Central memory CD8-positive, alpha-beta T cell (primary cell): Measurements from ENCODE around the gene LGI4.

Experiments
- ATAC-seq: fragments of 150-1000 bp; cut with Tn5 transposase; replicated peaks from 2 replicates; pipeline ENCODE4 v1.10.0; 2022; ENCODE audit warnings: mild to moderate bottlenecking, moderate FRiP score, moderate number of reproducible peaks; ENCODE audit not compliant: poor library complexity, severe bottlenecking; ENCODE audit errors: extremely low read depth
- DNase-seq, 2 donors: peaks; one replicate each; pipeline ENCODE4 v3.0.0; 2021; ENCODE audit warnings: low spot score in 2 of 2
- H3K27ac Mint-ChIP-seq: one replicate; pipeline ENCODE4 v1.8.0; 2022; ENCODE audit warnings: low read depth, mild to moderate bottlenecking, moderate library complexity, mixed read lengths
- H3K27me3 Mint-ChIP-seq: one replicate; pipeline ENCODE4 v1.8.0; 2022; ENCODE audit warnings: mixed read lengths
- H3K36me3 Mint-ChIP-seq: one replicate; pipeline ENCODE4 v1.8.0; 2022; ENCODE audit warnings: mild to moderate bottlenecking, moderate library complexity, mixed read lengths; ENCODE audit not compliant: insufficient read depth
- H3K4me1 Mint-ChIP-seq: one replicate; pipeline ENCODE4 v1.8.0; 2022; ENCODE audit warnings: mixed read lengths
- H3K4me3 Mint-ChIP-seq: one replicate; pipeline ENCODE4 v1.8.0; 2022; ENCODE audit warnings: mild to moderate bottlenecking, moderate library complexity, mixed read lengths
- H3K9me3 Mint-ChIP-seq: one replicate; pipeline ENCODE4 v1.8.0; 2022; ENCODE audit warnings: mixed read lengths

Gene LGI4

GRCh38 chr19:35120492-35120891 is 14.4 kb downstream of the LGI4 start:
- no peak for ATAC-seq

GRCh38 chr19:35119578-35120155 is 15.2 kb downstream of the LGI4 start:
- Mint-ChIP-seq H3K4me1 (peaks cover 13% of the 10 kb centered on the region), H3K27me3 (no peaks in the 10 kb centered on the region), H3K27ac (peak overlapping the region; percentile 42), H3K36me3 (peaks cover 2% of the 10 kb centered on the region), H3K9me3 (no peaks in the 10 kb centered on the region), H3K4me3 (no peak overlapping the region)
- DNase-seq (no peak), ATAC-seq (no peak)

More at GRCh38 chr19:35120492-35120891, 14.4 kb downstream of the LGI4 start:
- H3K9me3 Mint-ChIP-seq = no peaks in the 10 kb centered on the region
- no peak for DNase-seq
- no peaks in the 10 kb centered on the region for H3K27me3 Mint-ChIP-seq
- no peak overlapping the region for H3K27ac Mint-ChIP-seq
- no peak overlapping the region for H3K4me3 Mint-ChIP-seq
- peaks cover 13% of the 10 kb centered on the region for H3K4me1 Mint-ChIP-seq
- H3K36me3 Mint-ChIP-seq = peaks cover 2% of the 10 kb centered on the region

- Mint-ChIP-seq H3K36me3 (no peaks in the 10 kb centered on the region), H3K4me1 (peaks cover 11% of the 10 kb centered on the region), H3K4me3 (no peak overlapping the region), H3K9me3 (no peaks in the 10 kb centered on the region), H3K27me3 (no peaks in the 10 kb centered on the region), H3K27ac (peak overlapping the region; percentile 42)
- DNase-seq (no peak), ATAC-seq (no peak)
Measured at GRCh38 chr19:35119091-35119490, 15.8 kb downstream of the LGI4 start.

GRCh38 chr19:35118268-35119020 is 16.4 kb downstream of the LGI4 start:
- no peak for ATAC-seq
- DNase-seq = no peak
- H3K4me1 Mint-ChIP-seq = peaks cover 8% of the 10 kb centered on the region
- no peak overlapping the region for H3K27ac Mint-ChIP-seq
- no peaks in the 10 kb centered on the region for H3K9me3 Mint-ChIP-seq
- H3K36me3 Mint-ChIP-seq = no peaks in the 10 kb centered on the region
- H3K4me3 Mint-ChIP-seq = no peak overlapping the region
- H3K27me3 Mint-ChIP-seq = no peaks in the 10 kb centered on the region

- Mint-ChIP-seq H3K4me3 (no peak overlapping the region), H3K4me1 (peaks cover 8% of the 10 kb centered on the region), H3K36me3 (no peaks in the 10 kb centered on the region), H3K27ac (no peak overlapping the region), H3K9me3 (no peaks in the 10 kb centered on the region), H3K27me3 (no peaks in the 10 kb centered on the region)
- DNase-seq (no peak), ATAC-seq (no peak)
Measured at GRCh38 chr19:35117799-35118198, 17.1 kb downstream of the LGI4 start.

DNA sequence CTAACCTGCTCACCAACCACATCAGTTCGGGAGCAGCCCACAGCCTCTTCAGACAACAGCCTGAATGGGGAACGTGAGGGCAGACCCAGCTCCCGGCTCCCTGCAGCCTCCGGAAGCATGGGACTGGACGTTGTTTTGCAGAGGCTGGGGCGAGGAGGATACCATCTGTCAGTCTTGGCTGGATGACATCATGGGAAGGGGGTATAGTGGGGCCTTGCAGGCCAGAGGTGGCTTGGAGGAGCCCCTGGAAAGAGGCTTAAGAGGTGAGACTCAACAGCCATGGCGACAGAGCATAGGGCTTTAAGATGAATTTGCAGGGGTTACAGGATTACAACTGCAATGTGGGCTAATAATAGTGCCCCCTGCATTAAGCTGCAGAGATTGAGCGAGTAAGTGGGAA is 17.7 kb downstream of the LGI4 start:
- no peak for ATAC-seq
- peaks cover 3% of the 10 kb centered on the region for H3K27me3 Mint-ChIP-seq
- peaks cover 8% of the 10 kb centered on the region for H3K4me1 Mint-ChIP-seq
- H3K4me3 Mint-ChIP-seq = no peak overlapping the region
- no peaks in the 10 kb centered on the region for H3K9me3 Mint-ChIP-seq
- H3K27ac Mint-ChIP-seq = no peak overlapping the region
- DNase-seq = no peak
- H3K36me3 Mint-ChIP-seq = no peaks in the 10 kb centered on the region

GRCh38 chr19:35116072-35116801 is 18.6 kb downstream of the LGI4 start:
- ATAC-seq = no peak
- peaks cover 10% of the 10 kb centered on the region for H3K27me3 Mint-ChIP-seq
- DNase-seq = no peak
- no peaks in the 10 kb centered on the region for H3K9me3 Mint-ChIP-seq
- H3K27ac Mint-ChIP-seq = no peak overlapping the region
- H3K4me3 Mint-ChIP-seq = no peak overlapping the region
- no peaks in the 10 kb centered on the region for H3K36me3 Mint-ChIP-seq
- H3K4me1 Mint-ChIP-seq = peaks cover 8% of the 10 kb centered on the region

DNA sequence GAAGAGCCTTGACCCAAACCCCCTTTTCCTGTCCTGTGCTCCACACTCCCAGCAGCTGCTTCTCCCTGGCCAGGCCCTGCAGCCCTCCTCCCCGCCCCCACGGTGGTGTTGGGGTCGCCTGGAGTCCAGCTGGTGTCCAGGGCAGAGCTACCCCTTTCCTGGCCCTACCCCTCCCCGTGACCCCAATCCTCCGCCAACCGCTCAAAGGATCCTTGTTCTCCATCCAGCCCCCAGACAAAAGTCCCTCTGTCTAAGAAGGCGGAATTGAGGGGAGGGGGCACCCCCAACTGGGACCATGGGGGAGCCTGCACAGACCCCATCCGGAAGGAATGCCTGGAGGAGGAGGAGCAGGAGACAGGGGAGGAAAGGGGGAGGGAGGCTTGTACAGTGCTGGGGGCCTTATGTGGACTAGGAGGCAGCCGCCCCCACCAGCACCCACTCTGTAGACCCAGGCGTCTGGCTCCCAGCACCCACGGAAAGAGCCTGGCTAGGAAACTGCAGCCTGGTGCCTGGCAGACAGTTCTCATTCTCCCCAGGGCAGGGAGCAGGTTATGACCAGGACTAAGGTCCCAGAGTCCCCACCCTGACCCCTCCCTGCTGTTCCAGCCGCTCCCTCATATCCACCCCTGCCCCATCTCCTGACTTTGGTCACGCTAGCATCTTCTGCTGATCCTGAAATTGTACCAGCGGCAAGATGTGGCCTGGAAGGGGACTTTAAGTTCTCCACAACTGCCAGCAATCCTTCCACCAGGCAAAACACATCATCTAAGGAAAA is 19.5 kb downstream of the LGI4 start, which contains the start of gene FXYD3:
Gene FXYD3, plus strand, starts transcription at position 647 of the 775 bp plus-strand sequence. CDS start 3,554 bp downstream, outside the sequence.
- Mint-ChIP-seq H3K4me3 (no peak within 1 kb of the TSS), H3K27ac (no peak within 1 kb of the TSS), H3K36me3 (no peaks in the 10 kb centered on the region), H3K4me1 (peaks cover 8% of the 10 kb centered on the region), H3K27me3 (peaks cover 10% of the 10 kb centered on the region), H3K9me3 (no peaks in the 10 kb centered on the region)
- DNase-seq (no peak), ATAC-seq (no peak)

DNA sequence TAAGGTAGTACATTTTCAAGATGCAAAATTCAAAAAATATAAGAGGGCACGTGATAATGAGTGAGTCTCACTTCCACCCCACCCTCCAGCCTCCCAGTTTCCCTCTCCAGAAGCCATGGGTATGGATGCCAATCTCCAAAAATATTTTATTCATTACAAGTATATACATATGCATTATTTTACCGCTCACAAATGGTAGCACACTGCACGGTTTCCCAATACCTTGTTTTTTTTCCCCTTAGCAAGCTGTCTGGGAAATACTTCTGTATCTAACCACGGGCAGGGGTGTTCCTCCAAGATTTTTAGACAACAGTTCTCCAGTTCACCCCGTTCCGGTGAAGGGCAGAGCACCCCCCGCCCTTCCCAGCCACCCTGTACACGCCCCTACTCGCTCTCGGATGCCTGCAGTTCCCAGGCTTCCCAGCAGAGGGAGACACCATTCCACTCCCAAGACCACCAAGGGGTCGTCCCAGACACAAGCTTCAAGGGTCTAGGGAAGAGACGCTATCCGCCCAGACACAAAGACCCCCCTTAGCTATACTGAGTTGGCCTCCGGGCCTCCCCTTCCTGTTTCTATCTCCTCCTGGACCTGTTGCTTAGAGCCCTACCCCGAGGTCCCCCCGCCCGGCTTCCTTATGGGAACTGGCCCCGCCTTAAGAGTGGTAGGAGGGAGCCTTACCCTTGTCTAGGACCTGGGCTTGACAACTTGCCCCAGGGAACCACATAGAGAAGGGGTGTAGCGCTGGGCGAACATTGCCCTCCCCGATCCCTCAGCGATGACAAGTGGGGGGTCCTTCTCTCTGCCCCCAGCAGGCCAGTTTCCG is 20.3 kb downstream of the LGI4 start:
- no peak overlapping the region for H3K27ac Mint-ChIP-seq
- H3K4me3 Mint-ChIP-seq = no peak overlapping the region
- peaks cover 10% of the 10 kb centered on the region for H3K27me3 Mint-ChIP-seq
- DNase-seq (peak; percentile 52 to 63), ATAC-seq (peak; percentile 52)
- peaks cover 8% of the 10 kb centered on the region for H3K4me1 Mint-ChIP-seq
- no peaks in the 10 kb centered on the region for H3K36me3 Mint-ChIP-seq
- no peaks in the 10 kb centered on the region for H3K9me3 Mint-ChIP-seq

DNA sequence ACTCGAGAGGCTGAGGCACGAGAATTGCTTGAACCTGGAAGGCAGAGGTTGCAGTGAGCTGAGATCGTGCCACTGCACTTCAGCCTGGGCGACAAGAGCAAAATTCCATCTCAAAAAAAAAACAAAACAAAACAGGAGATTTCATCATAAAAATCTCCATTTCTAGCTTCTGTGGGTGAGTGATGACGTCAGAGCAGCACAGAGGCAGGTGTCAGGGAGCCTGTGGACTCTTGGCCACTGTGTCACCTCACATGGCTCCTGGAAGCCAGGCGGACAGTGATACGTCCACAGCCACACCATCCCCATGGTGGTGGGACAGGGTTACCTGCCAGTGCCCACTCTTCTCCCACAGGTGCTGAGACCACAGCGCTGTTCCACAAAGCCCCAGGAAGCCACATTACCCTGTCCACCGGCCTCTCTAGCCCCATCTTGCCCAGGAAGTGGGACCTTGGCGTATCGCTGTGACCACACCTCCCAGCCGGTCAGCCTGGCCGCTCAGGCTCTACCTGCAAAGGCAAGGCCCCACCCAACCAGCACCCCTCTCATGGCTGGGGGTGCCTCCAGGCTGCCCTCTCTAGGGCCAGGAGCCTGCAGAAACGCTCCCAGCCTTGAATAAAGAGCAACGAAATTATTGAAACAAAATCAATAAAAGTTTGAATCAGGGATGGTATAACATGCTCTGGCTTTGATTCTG is 21.7 kb downstream of the LGI4 start:
- Mint-ChIP-seq H3K27ac (no peak overlapping the region), H3K27me3 (peaks cover 10% of the 10 kb centered on the region), H3K4me1 (peaks cover 8% of the 10 kb centered on the region), H3K36me3 (no peaks in the 10 kb centered on the region), H3K4me3 (no peak overlapping the region), H3K9me3 (no peaks in the 10 kb centered on the region)
- DNase-seq = no peak
- no peak for ATAC-seq

- Mint-ChIP-seq H3K36me3 (peaks cover 2% of the 10 kb centered on the region), H3K4me3 (no peak overlapping the region), H3K27me3 (peaks cover 10% of the 10 kb centered on the region), H3K4me1 (peaks cover 8% of the 10 kb centered on the region), H3K9me3 (no peaks in the 10 kb centered on the region), H3K27ac (no peak overlapping the region)
- ATAC-seq (no peak), DNase-seq (no peak)
Measured at GRCh38 chr19:35110974-35111373, 23.9 kb downstream of the LGI4 start.
